K562 (cell line): Measurements from ENCODE around the gene ANKRD12. TPM values are rescaled to one million over a fixed set of nuclear protein-coding genes. Genes with fewer than 3 reads are reported as not detected.

Experiments used
- AFF1 ChIP-seq, 2 experiments: fragments of 450-650 bp; IDR thresholded peaks; 2 replicates each; pipeline ENCODE4 v1.6.1; 2018; ENCODE audit warnings: mild to moderate bottlenecking in 2 of 2, low read depth in 1 of 2; ENCODE audit not compliant: partially characterized antibody in 2 of 2
- EP300 ChIP-seq: IDR thresholded peaks from 2 replicates; pipeline ENCODE4 v1.6.1; 2012; ENCODE audit warnings: low read length, improper control_type of control experiment
- ETS1 ChIP-seq: conservative IDR thresholded peaks from 2 replicates; pipeline ENCODE4 v1.6.1; 2011; ENCODE audit warnings: low read depth, mild to moderate bottlenecking, low read length; ENCODE audit not compliant: control insufficient read depth
- KAT2B ChIP-seq: IDR thresholded peaks from one replicate; pipeline ENCODE4 v1.6.1; 2012; ENCODE audit warnings: low read depth, mild to moderate bottlenecking, control low read depth, inconsistent platforms, low read length, moderate library complexity
- PHB ChIP-seq: fragments of 250-450 bp; sonication (Bioruptor Pico); IDR thresholded peaks from 2 replicates; pipeline ENCODE4 v1.5.0; 2021
- RREB1 ChIP-seq: fragments of 250-450 bp; sonication (Bioruptor Pico); IDR thresholded peaks from 2 replicates; pipeline ENCODE4 v1.4.0; 2020
- ZBTB12 ChIP-seq: fragments of 250-450 bp; sonication (Bioruptor Pico); IDR thresholded peaks from 2 replicates; pipeline ENCODE4 v1.4.0; 2020
- ZNF592 ChIP-seq: fragments of 450-650 bp; IDR thresholded peaks from 2 replicates; pipeline ENCODE4 v1.6.1; 2017; ENCODE audit warnings: antibody characterized with exemption, mild to moderate bottlenecking
- polyA plus RNA-seq, 8 experiments: library from polyadenylated mRNA; depleted of rRNA in 4 of 8; stranded (reverse) in 5 of 8; unstranded in 3 of 8; fragments of >200 nt; fragmentation: Nextera tagmentation in 2 of 8; fragmentation: Illumina TruSeq in 1 of 8; extraction: Ambion mirVana in 2 of 8; extraction: Trizol in 1 of 8; gene quantifications; 2 replicates each; pipeline versions ENCODE4 v1.2.1 to v1.2.3, GENCODE V29; 2011 to 2014; ENCODE audit warnings: inconsistent platforms in 1 of 8, missing spikeins in 1 of 8
- total RNA-seq, 7 experiments: library from RNA; depleted of rRNA in 6 of 7; stranded (reverse); fragments of >200 nt in 6 of 7; fragmentation: Illumina TruSeq in 2 of 7; extraction: Trizol in 2 of 7; gene quantifications; 2 replicates each; pipeline versions ENCODE4 v1.2.1 to v1.2.3, GENCODE V29; 2011 to 2021; ENCODE audit warnings: low replicate concordance in 1 of 7

Gene ANKRD12
- total and polyA plus RNA-seq, 9 of the 15 experiments (the other 6 are each of a cell fraction or from before 2014, with no cell fraction given), result 6.6 to 28.2 (median 16.0) TPM

GRCh38 chr18:9172506-9173127 lies 36.0 kb downstream of the ANKRD12 start (continued):
- TF ChIP-seq EP300 (peak; percentile 60; the same call in 1 of the 2 replicates), ZBTB12 (CRISPR knock-in tag) (no peak), RREB1 (CRISPR knock-in tag) (no peak), ZNF592 (0 out of 2 replicates have a peak, but pooled peaks have one; percentile 27), KAT2B (no peak), PHB (no peak), AFF1 (IDR thresholded peaks at IDR 0.05; ENCODE audit: low read depth in 1 of 2, partially characterized antibody in 2 of 2) (peak in 1 of 2 experiments; percentile 33), ETS1 (no peak)
